ENCODE results near the gene NAT14. TPM values are rescaled to one million over a fixed set of nuclear protein-coding genes. Genes with fewer than 3 reads are reported as not detected.

NAT14 gene
- total and polyA plus RNA-seq, 2 donors (not counting 3 experiments of a cell fraction or from before 2014, with no cell fraction given): 39.1 to 44.7 TPM

- intact Hi-C loops (cut with micrococcal nuclease) (loop anchor here (2.0 kb wide), 1 partner anchor 21 kb away; no protein-coding TSS in a partner anchor), dilution Hi-C loops (cut with MboI; ENCODE audit: extremely low pct_ligation_motif_present, low sequenced_read_pairs) (no loop called here)
- Histone ChIP-seq H3K4me3 (replicated peaks in 1 of 3; ENCODE audit: insufficient read depth in 1 of 3, low read depth in 1 of 3, low read length in 3 of 3) (no peak overlapping the region), H3K9me3 (replicated peaks; ENCODE audit: control insufficient read depth, insufficient read depth, low read length) (no peaks in the 10 kb centered on the region), H3K36me3 (ENCODE audit: control insufficient read depth in 2 of 2, extremely low read depth in 1 of 2, insufficient read depth in 2 of 2, low read length in 2 of 2) (no peaks in the 10 kb centered on the region), H3K27ac (ENCODE audit: insufficient read depth, low read depth, low read length) (no peak overlapping the region), H3K4me1 (ENCODE audit: control insufficient read depth, extremely low read depth, insufficient read depth, low read length) (peaks cover 6% of the 10 kb centered on the region), H4K20me1 (replicated peaks; ENCODE audit: control insufficient read depth, extremely low read depth, insufficient read depth, low read length) (no peaks in the 10 kb centered on the region), H3K4me2 (ENCODE audit: insufficient read depth, low read length) (no peak overlapping the region), H3K79me2 (ENCODE audit: control insufficient read depth, insufficient read depth, low read length) (no peaks in the 10 kb centered on the region), H3K9ac (replicated peaks; ENCODE audit: extremely low read depth, insufficient read depth, low read length) (no peak overlapping the region), H3K9me1 (replicated peaks; ENCODE audit: control insufficient read depth, extremely low read depth, insufficient read depth, low read length) (no peaks in the 10 kb centered on the region), H3K27me3 (ENCODE audit: control insufficient read depth in 2 of 2, insufficient read depth in 2 of 2, low read length in 2 of 2) (no peaks in the 10 kb centered on the region), H2AFZ (ENCODE audit: low read depth, low read length) (no peak overlapping the region)
- ChIA-PET POLR2A (no interaction called here), CTCF (interaction anchor here (0.8 to 5.1 kb wide), 15 partner anchors 7 to 325 kb away, joined by 3 to 298 read pairs (median 13); partner anchors contain the start of genes NAT14, ZNF628, ZNF784 and ZNF865)
- FAIRE-seq (no peak), DNase-seq (ENCODE audit: low read depth, low spot score) (no peak)
- TF ChIP-seq POLR2A (IDR thresholded peaks at IDR 0.05; ENCODE audit: low read depth, low read length): no peak
- no peak for TF ChIP-seq FOS (IDR thresholded peaks at IDR 0.05; ENCODE audit: borderline replicate concordance, insufficient read depth, low read length)
- no peak for TF ChIP-seq POLR2AphosphoS5 (IDR thresholded peaks at IDR 0.05; ENCODE audit: insufficient read depth, low read depth, low read length)
- no peak for TF ChIP-seq MYC (IDR thresholded peaks at IDR 0.05; ENCODE audit: low read depth, low read length)
- TF ChIP-seq CTCF (IDR thresholded peaks at IDR 0.05; ENCODE audit: extremely low read depth in 1 of 2, insufficient read depth in 1 of 2, low read depth in 1 of 2, low read length in 2 of 2): no peak
- no peak for TF ChIP-seq GATA2 (IDR thresholded peaks at IDR 0.05; ENCODE audit: insufficient read depth, insufficient read length, low read depth, low read length)
- TF ChIP-seq JUN (IDR thresholded peaks at IDR 0.05; ENCODE audit: borderline replicate concordance, insufficient read depth, insufficient read length, low read depth): no peak
- TF ChIP-seq MAX (IDR thresholded peaks at IDR 0.05; ENCODE audit: insufficient read depth, insufficient read length): no peak
- TF ChIP-seq EZH2 (IDR thresholded peaks at IDR 0.05; ENCODE audit: borderline replicate concordance, low read depth, low read length, severe bottlenecking): no peak
- BruUV-seq (replicated peaks): no TSS peak
These were observed 18.8 kb upstream of the NAT14 start for GRCh38 chr19:55466241-55466614.
